Stimulated activated CD4-positive, alpha-beta T cell treated with anti-CD3 and anti-CD28 coated beads, Interleukin-15, amount 100 ng/mL, for 24 hours (primary cell): Measurements from ENCODE around the gene FHL2.

Experiments used
- DNase-seq: peaks from one replicate; pipeline ENCODE4 v3.0.0-alpha.2; 2020

Gene FHL2

DNA sequence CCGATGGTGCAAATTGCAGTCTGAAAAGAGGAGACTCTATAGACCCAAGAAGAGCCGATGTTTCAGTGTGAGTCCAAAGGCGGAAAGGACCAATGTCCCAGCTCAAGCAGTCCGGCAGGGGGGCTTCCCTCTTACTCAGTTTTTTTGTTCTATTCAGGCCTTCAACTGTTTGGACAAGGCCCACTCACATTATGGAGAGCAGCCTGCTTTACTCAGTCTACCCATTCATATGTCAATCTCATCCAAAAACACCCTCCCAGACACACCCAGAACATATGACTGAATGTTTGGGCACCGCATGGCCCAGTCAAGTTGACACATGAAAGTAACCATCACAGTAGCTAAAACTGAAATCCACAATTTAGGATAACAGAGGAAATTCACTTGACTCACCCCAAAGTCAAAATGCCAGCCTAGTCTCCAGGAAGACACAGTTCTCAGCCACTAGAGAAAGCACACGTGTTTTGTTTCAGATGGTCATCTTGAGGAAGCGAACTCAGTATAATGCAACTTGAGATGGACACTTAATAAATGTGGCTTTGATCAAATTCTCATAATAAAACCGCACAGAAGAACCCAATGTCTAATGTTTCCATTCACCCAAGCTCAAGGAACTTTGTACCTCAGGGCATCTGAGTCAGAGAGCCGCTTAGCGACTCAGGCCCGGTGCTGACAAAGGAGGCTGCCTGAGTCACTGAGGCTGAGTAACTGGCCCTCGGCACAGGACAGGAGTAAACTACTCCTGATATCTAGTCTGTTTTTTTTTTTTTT, 2.4 kb downstream of the FHL2 start:
- DNase-seq = peak; percentile 66

- DNase-seq = no peak
Measured at GRCh38 chr2:105395691-105396090, 3.2 kb downstream of the FHL2 start.

DNA sequence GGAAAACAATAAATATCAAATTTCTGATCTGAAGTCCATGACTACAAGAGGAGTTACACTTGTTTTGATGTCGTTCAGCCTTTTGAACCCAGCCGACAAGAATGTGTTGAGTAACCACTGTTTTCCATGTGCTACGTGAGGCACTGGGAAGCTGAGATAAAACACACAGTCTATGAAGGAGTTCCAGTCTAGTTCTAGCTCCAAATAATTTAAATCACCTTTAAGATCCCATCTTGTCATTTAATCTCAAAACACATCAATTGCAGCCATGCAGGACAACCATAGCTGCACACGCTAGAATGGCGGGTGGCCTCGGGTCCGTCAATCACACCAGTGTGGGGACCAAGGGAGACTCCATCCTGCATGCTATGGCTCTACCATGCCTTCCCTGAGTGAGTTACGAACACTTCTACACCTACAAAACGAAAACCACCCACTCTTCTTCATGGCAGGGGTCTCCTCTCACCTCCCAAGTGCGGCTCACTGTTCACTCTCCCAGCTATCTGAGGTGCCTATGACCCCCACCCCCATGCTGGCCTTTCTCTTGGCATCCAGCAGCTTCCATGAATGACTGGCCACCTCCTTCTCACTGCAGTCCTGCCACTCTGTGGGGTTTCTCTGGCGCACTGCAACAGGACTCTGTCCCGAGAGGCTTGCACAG, 3.8 kb downstream of the FHL2 start:
- no peak for DNase-seq

GRCh38 chr2:105393373-105394055, 5.3 kb downstream of the FHL2 start:
- no peak for DNase-seq

GRCh38 chr2:105391763-105392662, 6.8 kb downstream of the FHL2 start:
- DNase-seq = no peak

- DNase-seq = no peak
Measured at GRCh38 chr2:105391058-105391627, 7.7 kb downstream of the FHL2 start.

DNA sequence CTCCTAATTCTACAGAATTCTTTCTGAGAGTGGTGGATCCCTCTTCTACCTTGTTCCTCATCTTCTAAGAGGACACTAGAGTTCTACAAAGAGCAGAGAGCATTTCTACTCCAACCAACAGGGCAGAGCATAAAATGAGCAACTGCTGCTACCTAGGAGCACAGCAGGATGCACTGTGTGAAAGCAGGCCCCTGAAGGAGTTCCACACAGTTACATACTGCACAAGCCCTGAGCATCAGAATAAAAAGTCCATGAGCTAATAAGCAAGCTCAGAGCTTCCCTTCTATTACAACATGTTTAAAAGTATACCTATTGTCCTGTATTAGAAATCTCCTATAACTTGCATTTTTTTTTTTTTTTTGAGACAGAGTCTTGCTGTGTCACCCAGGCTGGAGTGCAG, 8.4 kb downstream of the FHL2 start:
- DNase-seq = no peak

- DNase-seq = no peak
Measured at GRCh38 chr2:105388971-105389381, 9.9 kb downstream of the FHL2 start.

DNA sequence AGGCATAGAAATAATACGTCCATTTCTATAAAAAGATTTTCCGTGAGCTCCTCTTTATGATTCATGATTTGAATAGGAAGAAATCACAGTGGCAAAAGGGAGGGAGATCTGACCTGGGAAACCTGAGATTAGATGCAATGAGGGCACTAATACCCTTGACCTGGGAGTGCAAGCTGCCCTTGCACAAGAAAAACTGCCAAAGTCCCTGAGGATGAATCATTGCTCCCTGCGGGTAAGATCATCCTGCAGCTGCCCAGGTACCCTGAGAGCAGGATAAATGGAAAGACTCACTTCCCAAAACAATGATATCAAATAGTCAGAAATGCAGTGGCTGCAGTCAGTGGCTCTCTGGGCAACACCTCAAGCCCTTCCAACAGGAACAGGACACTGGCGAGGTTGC, 11.6 kb downstream of the FHL2 start:
- DNase-seq = no peak

DNA sequence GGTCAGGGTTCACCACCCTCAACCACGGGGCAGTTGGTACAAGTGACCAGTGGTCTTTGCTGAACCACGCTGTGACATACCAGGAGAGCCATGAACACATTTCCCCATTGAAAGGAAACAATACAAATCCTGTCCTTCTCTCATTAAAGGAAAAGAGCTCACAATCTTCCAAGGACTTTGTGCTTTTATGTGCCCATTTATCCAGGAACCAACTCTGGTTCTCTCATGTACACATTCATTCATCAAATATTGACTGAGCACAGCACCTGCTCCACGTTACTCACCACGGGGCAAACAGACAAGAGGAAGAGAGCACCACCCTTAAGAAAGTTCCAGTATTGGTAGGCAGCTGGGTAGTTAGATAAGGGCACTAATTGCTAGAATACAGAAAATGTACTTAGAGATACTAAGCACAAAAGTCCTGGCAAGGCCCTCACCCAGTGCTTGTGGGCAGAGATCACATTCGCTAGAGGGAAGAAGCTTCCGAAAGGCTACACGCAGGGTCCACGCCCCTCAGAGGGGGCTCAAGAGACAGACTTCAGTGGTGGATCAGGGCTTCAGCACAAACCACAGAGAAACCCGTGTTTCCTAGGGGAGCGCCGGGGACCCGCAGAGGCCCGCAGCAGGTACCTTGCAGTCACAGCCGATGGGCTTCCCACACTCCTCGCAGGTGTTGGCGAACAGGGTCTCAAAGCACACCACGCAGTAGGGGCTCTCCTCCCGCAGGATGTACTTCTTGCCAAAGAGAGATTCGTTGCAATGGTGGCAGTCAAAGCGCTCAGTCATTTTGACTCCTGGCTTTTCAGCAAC, 12.9 kb downstream of the FHL2 start:
- DNase-seq = no peak

- no peak for DNase-seq
Measured at GRCh38 chr2:105384861-105385260, 14.0 kb downstream of the FHL2 start.

- no peak for DNase-seq
Measured at GRCh38 chr2:105384216-105384615, 14.6 kb downstream of the FHL2 start.

GRCh38 chr2:105383432-105384166, 15.3 kb downstream of the FHL2 start:
- DNase-seq = no peak

DNA sequence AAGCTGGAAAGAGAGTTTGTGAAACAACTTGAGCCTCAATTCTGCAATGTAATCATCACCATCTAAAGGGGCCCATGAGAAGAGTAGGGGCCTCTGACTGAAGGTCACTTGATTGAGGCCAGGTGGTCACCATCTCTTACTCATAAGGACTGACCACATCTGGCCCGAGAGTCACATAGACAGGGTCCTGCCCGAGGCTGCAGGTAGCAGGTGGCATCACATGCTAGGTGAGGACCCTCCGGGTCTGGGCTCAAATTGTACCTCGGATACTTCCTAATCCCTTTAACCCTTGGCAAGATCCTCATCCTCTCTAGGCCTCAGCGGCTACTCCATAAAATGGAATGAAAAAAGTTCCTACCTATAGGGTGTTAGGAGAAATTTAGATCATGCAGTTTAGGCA, 16.7 kb downstream of the FHL2 start:
- DNase-seq = no peak

GRCh38 chr2:105381101-105381668, 17.7 kb downstream of the FHL2 start:
- DNase-seq = no peak

GRCh38 chr2:105380432-105381100, 18.3 kb downstream of the FHL2 start:
- DNase-seq = no peak

GRCh38 chr2:105379741-105380186, 19.1 kb downstream of the FHL2 start:
- DNase-seq = no peak

DNA sequence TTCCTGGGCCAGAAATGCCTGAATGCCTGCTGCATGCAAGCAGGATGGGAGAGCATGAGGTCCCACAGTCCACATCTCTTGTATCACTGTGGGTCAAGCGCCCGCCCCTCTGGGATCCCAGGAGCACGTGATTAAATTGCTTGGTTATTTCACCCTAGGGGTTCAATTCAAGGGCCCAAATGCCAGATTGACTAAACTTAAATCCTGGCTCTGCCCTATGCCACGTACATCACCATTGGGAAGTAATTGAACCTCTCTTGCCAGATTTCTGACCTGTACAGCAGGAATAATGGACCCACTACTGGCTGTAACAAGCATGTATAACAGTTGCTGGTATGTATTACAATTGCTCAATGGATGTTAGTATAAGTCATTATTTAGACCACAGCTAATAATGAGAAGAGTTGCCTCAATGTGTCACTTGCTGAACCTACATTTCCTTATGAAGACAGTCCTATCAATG, 19.9 kb downstream of the FHL2 start:
- no peak for DNase-seq

- no peak for DNase-seq
Measured at GRCh38 chr2:105378276-105378840, 20.5 kb downstream of the FHL2 start.
